H1 (cell line): ENCODE results near the gene FSTL4. TPM values are rescaled to one million over a fixed set of nuclear protein-coding genes. Genes with fewer than 3 reads are reported as not detected.

Experiments
- CTCF ChIA-PET: fragments of 300-600 bp; sonication (Branson Sonifier 250); formaldehyde crosslinking; loops from one replicate; lab custom pipeline; 2021; ENCODE audit not compliant: partially characterized antibody; lab: Charles Lee
- POLR2A ChIA-PET: fragments of 300-600 bp; sonication (Branson Sonifier 250); formaldehyde crosslinking; loops from one replicate; lab custom pipeline; 2021; ENCODE audit warnings: inconsistent platforms; ENCODE audit not compliant: partially characterized antibody; lab: Charles Lee
- DNase-seq, 2 experiments: peaks; one replicate each; pipeline versions ENCODE4 v3.0.0 to v3.0.0-alpha.2; 2010 to 2022; ENCODE audit warnings: low spot score in 2 of 2, low read depth in 1 of 2, mixed read lengths in 1 of 2
- FAIRE-seq: peaks from 2 replicates; lab custom pipeline; 2011; peaks lifted over from hg19 to GRCh38; lab: Jason Lieb, UNC
- H2AFZ ChIP-seq: 2 replicates; pipeline ENCODE4 v1.8.1; 2012; ENCODE audit warnings: low read length, inconsistent platforms
- H2AK5ac ChIP-seq: 2 replicates; pipeline ENCODE4 v1.6.1; 2013; ENCODE audit warnings: low read depth, low read length
- H2BK120ac ChIP-seq: replicated peaks from 2 replicates; pipeline ENCODE3; 2013; ENCODE audit warnings: low read depth, low read length, inconsistent platforms
- H2BK12ac ChIP-seq: 2 replicates; pipeline ENCODE4 v1.6.1; 2013; ENCODE audit warnings: low read depth, low read length
- H2BK15ac ChIP-seq: 2 replicates; pipeline ENCODE4 v1.6.1; 2013; ENCODE audit warnings: low read length
- H2BK20ac ChIP-seq: 2 replicates; pipeline ENCODE4 v1.6.1; 2013; ENCODE audit warnings: low read length
- H2BK5ac ChIP-seq: 2 replicates; pipeline ENCODE4 v1.6.1; 2013; ENCODE audit warnings: low read depth, low read length
- H3K14ac ChIP-seq: 2 replicates; pipeline ENCODE4 v1.6.1; 2013; ENCODE audit warnings: inconsistent platforms; ENCODE audit not compliant: insufficient read length
- H3K18ac ChIP-seq: 2 replicates; pipeline ENCODE4 v1.6.1; 2013; ENCODE audit warnings: low read length; ENCODE audit errors: extremely low read depth
- H3K23ac ChIP-seq: 2 replicates; pipeline ENCODE4 v1.6.1; 2013; ENCODE audit warnings: inconsistent platforms; ENCODE audit not compliant: insufficient read length
- H3K23me2 ChIP-seq: 2 replicates; pipeline ENCODE4 v1.6.1; 2013; ENCODE audit warnings: low read depth, low read length
- H3K27ac ChIP-seq: 2 replicates; pipeline ENCODE4 v1.6.1; 2011; ENCODE audit warnings: low read depth, low read length, inconsistent platforms
- H3K27me3 ChIP-seq, 4 experiments: replicated peaks in 1 of 4; 1 replicate in 1 of 4; 2 replicates in 3 of 4; pipeline versions ENCODE4 v1.6.1 to v1.8.1; 2011 to 2013; ENCODE audit warnings: low read length in 3 of 4, mild to moderate bottlenecking in 3 of 4, inconsistent platforms in 2 of 4, mixed read lengths in 2 of 4, moderate library complexity in 1 of 4; ENCODE audit not compliant: control insufficient read depth in 3 of 4, insufficient read depth in 3 of 4; ENCODE audit errors: extremely low read depth in 1 of 4
- H3K36me3 ChIP-seq, 4 experiments: 2 replicates each; pipeline versions ENCODE4 v1.6.1 to v1.8.1; 2011 to 2013; ENCODE audit warnings: mild to moderate bottlenecking in 4 of 4, low read length in 3 of 4, moderate library complexity in 2 of 4, control low read depth in 1 of 4, inconsistent platforms in 1 of 4; ENCODE audit not compliant: insufficient read depth in 4 of 4, control insufficient read depth in 2 of 4
- H3K4ac ChIP-seq: replicated peaks from 2 replicates; pipeline ENCODE3; 2013; ENCODE audit warnings: low read length, low read depth, mixed read lengths, inconsistent platforms; ENCODE audit not compliant: insufficient read length
- H3K4me1 ChIP-seq, 4 experiments: replicated peaks in 1 of 4; 1 replicate in 1 of 4; 2 replicates in 3 of 4; pipeline versions ENCODE4 v1.6.1 to v1.8.1; 2011 to 2013; ENCODE audit warnings: low read length in 3 of 4, inconsistent platforms in 2 of 4, mixed read lengths in 1 of 4; ENCODE audit not compliant: insufficient read depth in 4 of 4, control insufficient read depth in 3 of 4
- H3K4me2 ChIP-seq, 2 experiments: 2 replicates each; pipeline versions ENCODE4 v1.6.1 to v1.8.1; 2011 to 2013; ENCODE audit warnings: low read depth in 2 of 2, low read length in 2 of 2, control low read depth in 1 of 2, inconsistent platforms in 1 of 2, mild to moderate bottlenecking in 1 of 2; ENCODE audit not compliant: insufficient read depth in 1 of 2
- H3K4me3 ChIP-seq, 4 experiments: fragments of 200-600, 300-600 bp in 1 of 4; sonication (generic), shearing (Covaris generic), sonication (Bioruptor Twin) in 1 of 4; 2 replicates each; pipeline versions ENCODE4 v1.5.1 to v1.8.1; 2011 to 2016; ENCODE audit warnings: low read length in 4 of 4, low read depth in 3 of 4, control low read depth in 2 of 4, inconsistent platforms in 2 of 4, mild to moderate bottlenecking in 2 of 4, mixed read lengths in 1 of 4, moderate library complexity in 1 of 4; ENCODE audit not compliant: insufficient read depth in 2 of 4; ENCODE audit errors: extremely low read depth in 1 of 4
- H3K56ac ChIP-seq: replicated peaks from 2 replicates; pipeline ENCODE3; 2013; ENCODE audit warnings: low read depth, mild to moderate bottlenecking, mixed read lengths, low read length, inconsistent platforms; ENCODE audit not compliant: insufficient read length
- H3K79me1 ChIP-seq: 2 replicates; pipeline ENCODE4 v1.6.1; 2013; ENCODE audit warnings: low read depth, low read length, control low read depth
- H3K79me2 ChIP-seq, 2 experiments: 2 replicates each; pipeline versions ENCODE4 v1.6.1 to v1.8.1; 2012 to 2013; ENCODE audit warnings: low read length in 2 of 2, mild to moderate bottlenecking in 2 of 2, inconsistent platforms in 1 of 2; ENCODE audit not compliant: insufficient read depth in 2 of 2, control insufficient read depth in 1 of 2
- H3K9ac ChIP-seq, 4 experiments: replicated peaks in 1 of 4; 1 replicate in 1 of 4; 2 replicates in 3 of 4; pipeline versions ENCODE4 v1.6.1 to v1.8.1; 2011 to 2013; ENCODE audit warnings: low read depth in 3 of 4, low read length in 3 of 4, control low read depth in 2 of 4, mild to moderate bottlenecking in 2 of 4, moderate library complexity in 2 of 4, inconsistent platforms in 1 of 4; ENCODE audit errors: extremely low read depth in 1 of 4
- H3K9me3 ChIP-seq, 2 experiments: 2 replicates each; pipeline versions ENCODE4 v1.6.1 to v1.8.1; 2012 to 2013; ENCODE audit warnings: mild to moderate bottlenecking in 2 of 2, moderate library complexity in 2 of 2, control low read depth in 1 of 2, inconsistent platforms in 1 of 2, low read depth in 1 of 2, low read length in 1 of 2, mixed read lengths in 1 of 2; ENCODE audit not compliant: insufficient read depth in 2 of 2
- H4K20me1 ChIP-seq, 2 experiments: replicated peaks in 1 of 2; 2 replicates each; pipeline versions ENCODE3 to v1.8.1; 2011 to 2013; ENCODE audit warnings: inconsistent platforms in 2 of 2, low read length in 2 of 2, mild to moderate bottlenecking in 1 of 2; ENCODE audit not compliant: insufficient read depth in 2 of 2, control insufficient read depth in 1 of 2
- H4K5ac ChIP-seq: 2 replicates; pipeline ENCODE4 v1.6.1; 2013; ENCODE audit warnings: low read length, low read depth, mixed read lengths, inconsistent platforms; ENCODE audit not compliant: insufficient read length
- H4K8ac ChIP-seq: 2 replicates; pipeline ENCODE4 v1.8.0; 2013; ENCODE audit warnings: mild to moderate bottlenecking, moderate library complexity, low read length, inconsistent platforms; ENCODE audit not compliant: insufficient read depth; ENCODE audit errors: extremely low read depth
- H4K91ac ChIP-seq: replicated peaks from 2 replicates; pipeline ENCODE3; 2013; ENCODE audit warnings: low read length, mixed read lengths, inconsistent platforms; ENCODE audit not compliant: insufficient read length
- BRCA1 ChIP-seq: IDR thresholded peaks from 2 replicates; pipeline ENCODE4 v1.6.1; 2012; ENCODE audit warnings: low read depth, low read length, improper control_type of control experiment
- CTCF ChIP-seq, 3 experiments: IDR thresholded peaks; 1 replicate in 2 of 3; 2 replicates in 1 of 3; pipeline versions ENCODE4 v1.5.1 to v1.6.1; 2011; ENCODE audit warnings: low read length in 3 of 3, mild to moderate bottlenecking in 3 of 3, inconsistent platforms in 2 of 3, low read depth in 1 of 3, moderate library complexity in 1 of 3; ENCODE audit not compliant: insufficient read depth in 1 of 3; ENCODE audit errors: control extremely low read depth in 1 of 3
- E2F6 ChIP-seq: IDR thresholded peaks from 2 replicates; pipeline ENCODE4 v1.6.1; 2012; ENCODE audit warnings: inconsistent platforms
- EZH2 ChIP-seq: fragments of 200-600 bp; sonication (generic); IDR thresholded peaks from 2 replicates; pipeline ENCODE4 v1.7.1; 2012; ENCODE audit warnings: low read depth, mild to moderate bottlenecking, moderate library complexity, low read length, inconsistent platforms; ENCODE audit not compliant: severe bottlenecking
- FOSL1 ChIP-seq: IDR thresholded peaks from 2 replicates; pipeline ENCODE4 v1.6.1; 2011; ENCODE audit warnings: mild to moderate bottlenecking, low read depth, low read length, moderate library complexity; ENCODE audit not compliant: insufficient read depth
- GTF2F1 ChIP-seq: IDR thresholded peaks from 2 replicates; pipeline ENCODE4 v1.6.1; 2012; ENCODE audit warnings: low read depth, low read length, improper control_type of control experiment, borderline replicate concordance
- JUND ChIP-seq: IDR thresholded peaks from 2 replicates; pipeline ENCODE4 v1.6.1; 2011; ENCODE audit warnings: mild to moderate bottlenecking, improper control_type of control experiment, low read length
- POLR2AphosphoS5 ChIP-seq: IDR thresholded peaks from 2 replicates; pipeline ENCODE4 v1.6.1; 2011; ENCODE audit warnings: low read depth, low read length
- POU5F1 ChIP-seq: IDR thresholded peaks from 2 replicates; pipeline ENCODE4 v1.6.1; 2011; ENCODE audit warnings: low read depth, mild to moderate bottlenecking, low read length, moderate library complexity
- RXRA ChIP-seq: IDR thresholded peaks from 2 replicates; pipeline ENCODE4 v1.6.1; 2011; ENCODE audit warnings: low read depth, mild to moderate bottlenecking, low read length, moderate library complexity; ENCODE audit not compliant: insufficient read depth
- SIX5 ChIP-seq: IDR thresholded peaks from 2 replicates; pipeline ENCODE4 v1.6.1; 2011; ENCODE audit warnings: mild to moderate bottlenecking, low read depth, low read length
- TBP ChIP-seq: IDR thresholded peaks from 2 replicates; pipeline ENCODE4 v1.6.1; 2011; ENCODE audit warnings: low read depth, low read length, improper control_type of control experiment
- WGBS, 2 experiments: shearing (Covaris generic) in 1 of 2; methylation state at CpG; one replicate each; pipeline versions ENCODE4 v1.1.6 to v1.1.7; 2013 to 2015; ENCODE audit warnings: low lambda C conversion rate in 2 of 2, mixed read lengths in 2 of 2, inconsistent platforms in 1 of 2, low coverage in 1 of 2, missing lambda C conversion rate in 1 of 2; ENCODE audit not compliant: insufficient replicate concordance in 2 of 2, insufficient coverage in 1 of 2, insufficient read length in 1 of 2; ENCODE audit errors: extremely low coverage in 1 of 2, missing lambda C conversion rate in 1 of 2; 5-methylcytosine and 5-hydroxymethylcytosine counted together
- polyA plus RNA-seq, 7 experiments: library from polyadenylated mRNA; depleted of rRNA in 3 of 7; stranded (reverse) in 5 of 7; unstranded in 2 of 7; fragments of >200 nt in 5 of 7; fragments of 200-250 nt in 2 of 7; gene quantifications; 1 replicate in 5 of 7; 2 replicates in 1 of 7; 4 replicates in 1 of 7; pipeline versions ENCODE4 v1.2.1 to v1.2.3, GENCODE V29; 2011 to 2013; ENCODE audit warnings: missing spikeins in 2 of 7, mixed read lengths in 2 of 7
- total RNA-seq: library from RNA; stranded (reverse); fragmentation: NEBNext Ultra II Directional; extraction: Animal tissue kit (Norgen Biotek cat#: 25700); gene quantifications from 2 replicates; pipeline ENCODE4 v1.2.1, GENCODE V29; 2021

Gene FSTL4
- total and polyA plus RNA-seq, 2 of the 8 experiments (the other 6 are each of a cell fraction or from before 2014, with no cell fraction given): 3.1 to 4.1 TPM

GRCh38 chr5:133311176-133311575, 301.2 kb downstream of the FSTL4 start:
- no peak overlapping the region for H2BK12ac ChIP-seq
- no peaks in the 10 kb centered on the region for H3K23me2 ChIP-seq
- FAIRE-seq (no peak), DNase-seq (no peak)
- H3K36me3 ChIP-seq: no peaks in the 10 kb centered on the region
- H3K9me3 ChIP-seq: no peaks in the 10 kb centered on the region
- no peak overlapping the region for H2BK20ac ChIP-seq
- no peaks in the 10 kb centered on the region for H3K4me1 ChIP-seq
- H3K56ac ChIP-seq: no peak overlapping the region
- H3K4me3 ChIP-seq: no peak overlapping the region
- no peak overlapping the region for H3K27ac ChIP-seq
- H2BK120ac ChIP-seq: no peak overlapping the region
- 88% methylated on average over 4 of the region's 4 CpGs; no CpG with 5 or more reads in 1 of the 2 experiments for WGBS, 2 experiments
- H3K14ac ChIP-seq: no peak overlapping the region
- H3K79me1 ChIP-seq: no peaks in the 10 kb centered on the region
- H3K9ac ChIP-seq: no peak overlapping the region
- H3K4me2 ChIP-seq: no peak overlapping the region
- no peaks in the 10 kb centered on the region for H3K27me3 ChIP-seq
- H3K4ac ChIP-seq: no peak overlapping the region
- H4K91ac ChIP-seq: no peak overlapping the region
- H3K23ac ChIP-seq: no peak overlapping the region
- no peak overlapping the region for H2BK5ac ChIP-seq
- ChIA-PET CTCF (interaction anchor here (0.6 to 4.9 kb wide), 10 partner anchors 9 to 200 kb away, joined by 3 to 22 read pairs (median 4); no protein-coding TSS in a partner anchor), POLR2A (no interaction called here)
- no peak overlapping the region for H4K5ac ChIP-seq
- no peak overlapping the region for H3K18ac ChIP-seq
- no peak overlapping the region for H2AK5ac ChIP-seq
- H2AFZ ChIP-seq: no peak overlapping the region
- no peak overlapping the region for H2BK15ac ChIP-seq
- H4K20me1 ChIP-seq: no peaks in the 10 kb centered on the region
- H4K8ac ChIP-seq: no peak overlapping the region
- no peaks in the 10 kb centered on the region for H3K79me2 ChIP-seq
- TF ChIP-seq E2F6 (no peak), BRCA1 (no peak), EZH2 (no peak), JUND (no peak), GTF2F1 (no peak), FOSL1 (no peak), POU5F1 (no peak), SIX5 (no peak), POLR2AphosphoS5 (no peak), TBP (no peak), CTCF (IDR thresholded peaks at IDR 0.05; ENCODE audit: control extremely low read depth in 1 of 3, insufficient read depth in 1 of 3, low read depth in 1 of 3, low read length in 3 of 3) (no peak), RXRA (no peak)
